HCT116 (cell line): ENCODE data around the gene DBN1. TPM values are rescaled to one million over a fixed set of nuclear protein-coding genes. Genes with fewer than 3 reads are reported as not detected.

Experiments
- ATAC-seq: fragments of 200-7000 bp; cut with Tn5 transposase; 2 replicates; pipeline ENCODE4 v1.9.1; 2020; ENCODE audit warnings: mild to moderate bottlenecking, moderate library complexity
- BruUV-seq: library from RNA; stranded (reverse); fragments of 400-500 nt; replicated peaks from 2 replicates; lab custom pipeline; 2021; lab: Mats Ljungman, UMichigan
- CTCF ChIA-PET: fragments of 300-600 bp; sonication (Branson Sonifier 250); formaldehyde crosslinking; loops from one replicate; lab custom pipeline; 2021; ENCODE audit warnings: antibody characterized with exemption; lab: Charles Lee
- POLR2A ChIA-PET: fragments of 300-600, 350-600 bp; sonication (Branson Sonifier 250); formaldehyde crosslinking; loops from one replicate; lab custom pipeline; 2021; ENCODE audit warnings: antibody characterized with exemption; lab: Charles Lee
- RAD21 ChIA-PET, 2 experiments: fragments of 300-600 bp; sonication (Branson Sonifier 250); formaldehyde crosslinking; loops; one replicate each; lab custom pipeline; 2023; ENCODE audit warnings: low total read pairs in 2 of 2; ENCODE audit not compliant: uncharacterized antibody in 2 of 2, unreplicated experiment in 2 of 2, low non-redundant PET in 1 of 2; lab: Charles Lee
- DNase-seq: peaks from one replicate; pipeline ENCODE4 v3.0.0-alpha.2; 2010; ENCODE audit warnings: low read depth, low spot score
- H2AFZ ChIP-seq: fragments of 200-600 bp; shearing (Covaris generic), sonication (generic); 2 replicates; pipeline ENCODE4 v1.6.1; 2017; ENCODE audit warnings: low read depth, mixed run types, mixed read lengths, antibody characterized with exemption, low read length; ENCODE audit not compliant: poor library complexity, severe bottlenecking
- H3K27ac ChIP-seq: 2 replicates; pipeline ENCODE4 v1.5.1; 2012; ENCODE audit warnings: low read depth, low read length
- H3K27me3 ChIP-seq: fragments of 200-600 bp; sonication (generic); 2 replicates; pipeline ENCODE4 v1.6.1; 2016; ENCODE audit warnings: mixed run types, low read length, mixed read lengths; ENCODE audit not compliant: insufficient read depth
- H3K36me3 ChIP-seq, 2 experiments: fragments of 200-500 bp in 1 of 2; fragments of 200-600 bp in 1 of 2; sonication (Bioruptor generic) in 1 of 2; sonication (generic) in 1 of 2; 2 replicates each; pipeline versions ENCODE4 v1.5.1 to v1.6.1; 2014 to 2016; ENCODE audit warnings: low read length in 2 of 2, inconsistent platforms in 1 of 2, mixed read lengths in 1 of 2, mixed run types in 1 of 2; ENCODE audit not compliant: insufficient read depth in 2 of 2, control insufficient read depth in 1 of 2
- H3K4me1 ChIP-seq, 2 experiments: fragments of 200-600 bp in 1 of 2; sonication (generic) in 1 of 2; 2 replicates each; pipeline versions ENCODE4 v1.5.1 to v1.6.1; 2012 to 2017; ENCODE audit warnings: low read length in 2 of 2, inconsistent platforms in 1 of 2, mild to moderate bottlenecking in 1 of 2, mixed read lengths in 1 of 2, mixed run types in 1 of 2, moderate library complexity in 1 of 2; ENCODE audit not compliant: insufficient read depth in 2 of 2, control insufficient read depth in 1 of 2
- H3K4me2 ChIP-seq: fragments of 200-600 bp; sonication (generic); 2 replicates; pipeline ENCODE4 v1.6.1; 2017; ENCODE audit warnings: mixed run types, low read length, mixed read lengths
- H3K4me3 ChIP-seq, 2 experiments: fragments of 200-600 bp in 1 of 2; sonication (generic) in 1 of 2; replicated peaks in 1 of 2; 2 replicates each; pipeline ENCODE4 v1.5.1; 2011 to 2016; ENCODE audit warnings: low read length in 2 of 2, control low read depth in 1 of 2, low read depth in 1 of 2, mild to moderate bottlenecking in 1 of 2, mixed read lengths in 1 of 2, mixed run types in 1 of 2
- H3K79me2 ChIP-seq: fragments of 200-600 bp; sonication (generic); 2 replicates; pipeline ENCODE4 v1.6.1; 2017; ENCODE audit warnings: mild to moderate bottlenecking, mixed run types, low read length, moderate library complexity, mixed read lengths; ENCODE audit not compliant: insufficient read depth
- H3K9ac ChIP-seq: fragments of 200-600 bp; sonication (generic); 2 replicates; pipeline ENCODE4 v1.6.1; 2016; ENCODE audit warnings: low read length, mixed read lengths
- H3K9me2 ChIP-seq: fragments of 200-600 bp; sonication (generic), shearing (Covaris generic); 2 replicates; pipeline ENCODE4 v1.6.1; 2017; ENCODE audit warnings: mixed run types, mild to moderate bottlenecking, moderate library complexity; ENCODE audit not compliant: insufficient read depth
- H3K9me3 ChIP-seq, 2 experiments: fragments of 200-500 bp in 1 of 2; fragments of 200-600 bp in 1 of 2; sonication (Bioruptor generic) in 1 of 2; sonication (generic) in 1 of 2; 2 replicates each; pipeline ENCODE4 v1.6.1; 2014 to 2017; ENCODE audit warnings: low read length in 2 of 2, mixed read lengths in 2 of 2, inconsistent platforms in 1 of 2, low read depth in 1 of 2, mild to moderate bottlenecking in 1 of 2, mixed run types in 1 of 2, moderate library complexity in 1 of 2; ENCODE audit not compliant: control insufficient read depth in 1 of 2, insufficient read depth in 1 of 2
- H4K20me1 ChIP-seq: fragments of 200-600 bp; sonication (generic), shearing (Covaris generic); 2 replicates; pipeline ENCODE4 v1.6.1; 2017; ENCODE audit warnings: mixed run types, mild to moderate bottlenecking, moderate library complexity; ENCODE audit not compliant: insufficient read depth
- CBX3 ChIP-seq: IDR thresholded peaks from 2 replicates; pipeline ENCODE4 v1.6.1; 2012; ENCODE audit warnings: low read depth
- CEBPB ChIP-seq: IDR thresholded peaks from 2 replicates; pipeline ENCODE4 v1.6.1; 2012; ENCODE audit warnings: low read depth
- EGR1 ChIP-seq: IDR thresholded peaks from 2 replicates; pipeline ENCODE4 v1.6.1; 2012; ENCODE audit warnings: low read depth
- EZH2 ChIP-seq: fragments of 200-600 bp; sonication (generic); IDR thresholded peaks from 2 replicates; pipeline ENCODE4 v1.6.1; 2017; ENCODE audit warnings: antibody characterized with exemption, mixed run types
- EZH2phosphoT487 ChIP-seq: fragments of 200-600 bp; IDR thresholded peaks from 2 replicates; pipeline ENCODE4 v1.6.1; 2018; ENCODE audit warnings: antibody characterized with exemption, borderline replicate concordance
- FOSL1 ChIP-seq: IDR thresholded peaks from 2 replicates; pipeline ENCODE4 v1.6.1; 2012; ENCODE audit warnings: low read depth
- POLR2A ChIP-seq: IDR thresholded peaks from 2 replicates; pipeline ENCODE4 v1.7.0; 2011; ENCODE audit warnings: borderline replicate concordance; ENCODE audit not compliant: insufficient read depth, insufficient read length; ENCODE audit errors: extremely low read depth
- POLR2AphosphoS5 ChIP-seq: IDR thresholded peaks from 2 replicates; pipeline ENCODE4 v1.6.1; 2011; ENCODE audit warnings: mild to moderate bottlenecking, low read depth, low read length, moderate library complexity
- RAD21 ChIP-seq: IDR thresholded peaks from 2 replicates; pipeline ENCODE4 v1.6.1; 2012; ENCODE audit warnings: low read depth, mild to moderate bottlenecking
- SP1 ChIP-seq: IDR thresholded peaks from 2 replicates; pipeline ENCODE4 v1.6.1; 2012; ENCODE audit warnings: low read depth
- YY1 ChIP-seq: IDR thresholded peaks from 2 replicates; pipeline ENCODE4 v1.6.1; 2011; ENCODE audit warnings: low read length, low read depth, moderate library complexity, mild to moderate bottlenecking; ENCODE audit not compliant: insufficient replicate concordance; ENCODE audit errors: extremely low read depth
- ZNF274 ChIP-seq: fragments of 200-500 bp; sonication (Bioruptor generic); IDR thresholded peaks from 2 replicates; pipeline ENCODE4 v1.6.1; 2014; ENCODE audit warnings: mild to moderate bottlenecking, low read depth, low read length, inconsistent platforms
- intact Hi-C: fragments of 100-400 bp; cut with micrococcal nuclease; formaldehyde crosslinking; loops from 2 replicates; pipeline ENCODE4 v1.10.0; 2022
- total RNA-seq: library from RNA; stranded (reverse); gene quantifications from one replicate; pipeline ENCODE4 v1.2.1, GENCODE V29; 2021; ENCODE audit not compliant: unreplicated experiment
- TF ChIP-seq, protein P1 (sequence below), 3 experiments: fragments of 200-600 bp in 1 of 3; sonication (generic) in 1 of 3; IDR thresholded peaks in 2 of 3; conservative IDR thresholded peaks in 1 of 3; 2 replicates each; pipeline ENCODE4 v1.5.1; 2012 to 2017; ENCODE audit warnings: low read depth in 2 of 3, low read length in 2 of 3, antibody characterized with exemption in 1 of 3, borderline replicate concordance in 1 of 3, control low read depth in 1 of 3, mild to moderate bottlenecking in 1 of 3, mixed read lengths in 1 of 3, mixed run types in 1 of 3, moderate library complexity in 1 of 3; ENCODE audit not compliant: insufficient read depth in 1 of 3
- TF ChIP-seq, protein P2 (sequence below): IDR thresholded peaks from 2 replicates; pipeline ENCODE4 v1.6.1; 2012
- TF ChIP-seq, protein P3 (sequence below): IDR thresholded peaks from 2 replicates; pipeline ENCODE4 v1.6.1; 2012; ENCODE audit warnings: low read depth
- TF ChIP-seq, protein P4 (sequence below): IDR thresholded peaks from 2 replicates; pipeline ENCODE4 v1.6.1; 2011; ENCODE audit warnings: mild to moderate bottlenecking, low read length, moderate library complexity; ENCODE audit not compliant: insufficient replicate concordance; ENCODE audit errors: extremely low read depth

DBN1 gene
- total RNA-seq, 1 experiment from 2014 or later = 144 TPM

DNA sequence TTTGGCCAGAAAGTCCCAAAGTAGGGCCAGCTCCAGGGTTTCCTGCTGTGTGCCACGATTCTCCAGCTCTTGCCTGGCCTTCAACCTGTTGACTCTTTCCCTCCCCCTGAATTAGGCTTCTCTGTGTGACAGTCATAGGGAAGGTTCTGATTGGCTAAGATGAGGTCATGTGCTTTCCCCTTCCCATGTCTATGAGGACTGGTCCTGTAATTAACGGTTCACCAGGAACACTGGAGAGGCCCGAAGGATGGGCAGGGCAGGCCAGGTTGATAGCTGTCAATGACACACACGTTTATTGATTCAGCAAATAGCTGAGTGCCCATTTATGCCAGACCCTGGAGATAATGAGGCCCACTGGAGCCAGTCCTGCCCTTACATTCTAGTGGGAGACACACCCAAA lies 35.8 kb downstream of the DBN1 start:
- POLR2A ChIA-PET = interaction anchor here (2.0 kb wide), 1 partner anchor 11 kb away, joined by 7 read pairs; the partner anchor contains the start of gene GRK6
- 0 out of 2 replicates have a peak overlapping the region, but pooled peaks have one; percentile 18 for H3K27ac ChIP-seq
- no peaks in the 10 kb centered on the region for H4K20me1 ChIP-seq
- 0 out of 2 replicates have a peak, but pooled peaks cover 2% of the 10 kb centered on the region for H3K79me2 ChIP-seq
- no peak overlapping the region for H3K4me2 ChIP-seq
- no peaks in the 10 kb centered on the region for H3K9me3 ChIP-seq
- BruUV-seq = TSS peak; percentile 18
- no peak for TF ChIP-seq EZH2
- TF ChIP-seq RAD21 = no peak
- TF ChIP-seq CBX3 = no peak
- no peak for TF ChIP-seq ZNF274
- TF ChIP-seq POLR2A = no peak
- no peak for TF ChIP-seq SP1
- TF ChIP-seq, protein P1, sequence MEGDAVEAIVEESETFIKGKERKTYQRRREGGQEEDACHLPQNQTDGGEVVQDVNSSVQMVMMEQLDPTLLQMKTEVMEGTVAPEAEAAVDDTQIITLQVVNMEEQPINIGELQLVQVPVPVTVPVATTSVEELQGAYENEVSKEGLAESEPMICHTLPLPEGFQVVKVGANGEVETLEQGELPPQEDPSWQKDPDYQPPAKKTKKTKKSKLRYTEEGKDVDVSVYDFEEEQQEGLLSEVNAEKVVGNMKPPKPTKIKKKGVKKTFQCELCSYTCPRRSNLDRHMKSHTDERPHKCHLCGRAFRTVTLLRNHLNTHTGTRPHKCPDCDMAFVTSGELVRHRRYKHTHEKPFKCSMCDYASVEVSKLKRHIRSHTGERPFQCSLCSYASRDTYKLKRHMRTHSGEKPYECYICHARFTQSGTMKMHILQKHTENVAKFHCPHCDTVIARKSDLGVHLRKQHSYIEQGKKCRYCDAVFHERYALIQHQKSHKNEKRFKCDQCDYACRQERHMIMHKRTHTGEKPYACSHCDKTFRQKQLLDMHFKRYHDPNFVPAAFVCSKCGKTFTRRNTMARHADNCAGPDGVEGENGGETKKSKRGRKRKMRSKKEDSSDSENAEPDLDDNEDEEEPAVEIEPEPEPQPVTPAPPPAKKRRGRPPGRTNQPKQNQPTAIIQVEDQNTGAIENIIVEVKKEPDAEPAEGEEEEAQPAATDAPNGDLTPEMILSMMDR (IDR thresholded peaks at IDR 0.05 in 2 of 3, conservative IDR thresholded peaks at IDR 0.05 in 1 of 3; ENCODE audit: borderline replicate concordance in 1 of 3, insufficient read depth in 1 of 3, low read depth in 2 of 3, low read length in 2 of 3) = no peak
- no peak for TF ChIP-seq EZH2phosphoT487
- no peak for TF ChIP-seq FOSL1
- TF ChIP-seq, protein P2, sequence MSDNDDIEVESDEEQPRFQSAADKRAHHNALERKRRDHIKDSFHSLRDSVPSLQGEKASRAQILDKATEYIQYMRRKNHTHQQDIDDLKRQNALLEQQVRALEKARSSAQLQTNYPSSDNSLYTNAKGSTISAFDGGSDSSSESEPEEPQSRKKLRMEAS = no peak
- TF ChIP-seq, protein P3, sequence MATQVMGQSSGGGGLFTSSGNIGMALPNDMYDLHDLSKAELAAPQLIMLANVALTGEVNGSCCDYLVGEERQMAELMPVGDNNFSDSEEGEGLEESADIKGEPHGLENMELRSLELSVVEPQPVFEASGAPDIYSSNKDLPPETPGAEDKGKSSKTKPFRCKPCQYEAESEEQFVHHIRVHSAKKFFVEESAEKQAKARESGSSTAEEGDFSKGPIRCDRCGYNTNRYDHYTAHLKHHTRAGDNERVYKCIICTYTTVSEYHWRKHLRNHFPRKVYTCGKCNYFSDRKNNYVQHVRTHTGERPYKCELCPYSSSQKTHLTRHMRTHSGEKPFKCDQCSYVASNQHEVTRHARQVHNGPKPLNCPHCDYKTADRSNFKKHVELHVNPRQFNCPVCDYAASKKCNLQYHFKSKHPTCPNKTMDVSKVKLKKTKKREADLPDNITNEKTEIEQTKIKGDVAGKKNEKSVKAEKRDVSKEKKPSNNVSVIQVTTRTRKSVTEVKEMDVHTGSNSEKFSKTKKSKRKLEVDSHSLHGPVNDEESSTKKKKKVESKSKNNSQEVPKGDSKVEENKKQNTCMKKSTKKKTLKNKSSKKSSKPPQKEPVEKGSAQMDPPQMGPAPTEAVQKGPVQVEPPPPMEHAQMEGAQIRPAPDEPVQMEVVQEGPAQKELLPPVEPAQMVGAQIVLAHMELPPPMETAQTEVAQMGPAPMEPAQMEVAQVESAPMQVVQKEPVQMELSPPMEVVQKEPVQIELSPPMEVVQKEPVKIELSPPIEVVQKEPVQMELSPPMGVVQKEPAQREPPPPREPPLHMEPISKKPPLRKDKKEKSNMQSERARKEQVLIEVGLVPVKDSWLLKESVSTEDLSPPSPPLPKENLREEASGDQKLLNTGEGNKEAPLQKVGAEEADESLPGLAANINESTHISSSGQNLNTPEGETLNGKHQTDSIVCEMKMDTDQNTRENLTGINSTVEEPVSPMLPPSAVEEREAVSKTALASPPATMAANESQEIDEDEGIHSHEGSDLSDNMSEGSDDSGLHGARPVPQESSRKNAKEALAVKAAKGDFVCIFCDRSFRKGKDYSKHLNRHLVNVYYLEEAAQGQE = no peak
- no peak for TF ChIP-seq CEBPB
- no peak for TF ChIP-seq EGR1
- no peak for TF ChIP-seq YY1
- no peak for TF ChIP-seq POLR2AphosphoS5
- TF ChIP-seq, protein P4, sequence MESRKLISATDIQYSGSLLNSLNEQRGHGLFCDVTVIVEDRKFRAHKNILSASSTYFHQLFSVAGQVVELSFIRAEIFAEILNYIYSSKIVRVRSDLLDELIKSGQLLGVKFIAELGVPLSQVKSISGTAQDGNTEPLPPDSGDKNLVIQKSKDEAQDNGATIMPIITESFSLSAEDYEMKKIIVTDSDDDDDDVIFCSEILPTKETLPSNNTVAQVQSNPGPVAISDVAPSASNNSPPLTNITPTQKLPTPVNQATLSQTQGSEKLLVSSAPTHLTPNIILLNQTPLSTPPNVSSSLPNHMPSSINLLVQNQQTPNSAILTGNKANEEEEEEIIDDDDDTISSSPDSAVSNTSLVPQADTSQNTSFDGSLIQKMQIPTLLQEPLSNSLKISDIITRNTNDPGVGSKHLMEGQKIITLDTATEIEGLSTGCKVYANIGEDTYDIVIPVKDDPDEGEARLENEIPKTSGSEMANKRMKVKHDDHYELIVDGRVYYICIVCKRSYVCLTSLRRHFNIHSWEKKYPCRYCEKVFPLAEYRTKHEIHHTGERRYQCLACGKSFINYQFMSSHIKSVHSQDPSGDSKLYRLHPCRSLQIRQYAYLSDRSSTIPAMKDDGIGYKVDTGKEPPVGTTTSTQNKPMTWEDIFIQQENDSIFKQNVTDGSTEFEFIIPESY = no peak
- H3K9me2 ChIP-seq = no peaks in the 10 kb centered on the region
- H3K27me3 ChIP-seq = no peaks in the 10 kb centered on the region
- ATAC-seq (0 out of 2 replicates have a peak, but pooled peaks have one; percentile 13), DNase-seq (no peak)
- H3K36me3 ChIP-seq = peaks cover 16 to 32% of the 10 kb centered on the region in 2 experiments; a peak in 3 of 4 replicates
- H3K9ac ChIP-seq = no peak overlapping the region
- H3K4me3 ChIP-seq = no peak overlapping the region
- RAD21 ChIA-PET = no interaction called here
- H3K4me1 ChIP-seq = peaks cover 0 to 8% of the 10 kb centered on the region in 2 experiments; a peak in 2 of 4 replicates
- CTCF ChIA-PET = interaction anchor here (1.4 to 2.4 kb wide), 2 partner anchors 17 to 34 kb away, joined by 6 read pairs; no protein-coding TSS in a partner anchor
- H2AFZ ChIP-seq = no peak overlapping the region
- intact Hi-C loops = no loop called here
